Right lobe of liver (tissue), 6 donors: Measurements from ENCODE around the gene FAM83C. TPM values are rescaled to one million over a fixed set of nuclear protein-coding genes. Genes with fewer than 3 reads are reported as not detected.
A peak's percentile ranks its signal among the peaks of the same experiment; 100 is the strongest.

Source experiments
- ATAC-seq, 4 donors: fragments of 200-7000 bp; cut with Tn5 transposase; one replicate each; pipeline ENCODE4 v1.9.1; 2020; ENCODE audit warnings: mild to moderate bottlenecking in 4 of 4, moderate library complexity in 4 of 4
- DNase-seq, 3 donors: peaks; one replicate each; pipeline ENCODE4 v3.0.0-alpha.2; 2020
- H3K27ac ChIP-seq, 3 donors: fragments of 200-600 bp; one replicate each; pipeline ENCODE4 v1.8.0; 2022
- H3K27me3 ChIP-seq, 2 donors: fragments of 200-600 bp; one replicate each; pipeline ENCODE4 v1.8.0; 2022
- H3K36me3 ChIP-seq, 4 donors: fragments of 200-600 bp; sonication (generic) in 1 of 4; one replicate each; pipeline versions ENCODE4 v1.5.1 to v1.8.0; 2017 to 2022; ENCODE audit warnings: control low read depth in 1 of 4
- H3K4me1 ChIP-seq, 4 donors: fragments of 200-600 bp; sonication (generic) in 1 of 4; one replicate each; pipeline versions ENCODE4 v1.5.1 to v1.8.0; 2017 to 2022; ENCODE audit warnings: control low read depth in 1 of 4
- H3K4me3 ChIP-seq, 3 donors: fragments of 200-600 bp; one replicate each; pipeline ENCODE4 v1.8.0; 2022
- H3K9me3 ChIP-seq, 4 donors: fragments of 200-600 bp; sonication (generic) in 1 of 4; one replicate each; pipeline versions ENCODE4 v1.5.1 to v1.8.0; 2017 to 2022; ENCODE audit warnings: control low read depth in 1 of 4
- POLR2A ChIP-seq: fragments of 450-650 bp; IDR thresholded peaks from one replicate; pipeline ENCODE4 v1.6.1; 2017; ENCODE audit warnings: antibody characterized with exemption, mild to moderate bottlenecking
- whole genome bisulfite sequencing: methylation state at CpG from one replicate; pipeline ENCODE4 v1.1.6; 2018; ENCODE audit warnings: low coverage, low lambda C conversion rate; ENCODE audit not compliant: insufficient coverage; ENCODE audit errors: missing lambda C conversion rate; 5-methylcytosine and 5-hydroxymethylcytosine counted together
- intact Hi-C, 2 donors: fragments of 100-400 bp; cut with DNase I; formaldehyde crosslinking; loops; one replicate each; pipeline versions ENCODE4 v1.11.2 to v1.14.1; 2022
- total RNA-seq, 6 experiments: library from RNA; depleted of rRNA in 2 of 6; stranded (reverse); fragments of >200 nt in 2 of 6; fragmentation: NEBNext Ultra II Directional in 3 of 6; extraction: Animal tissue kit (Norgen Biotek cat#: 25700) in 3 of 6; gene quantifications; one replicate each; pipeline versions ENCODE4 v1.1.0 to v1.2.4, GENCODE V29; 2016 to 2023
- TF ChIP-seq, protein P1 (sequence below), 4 donors: fragments of 200-600 bp in 3 of 4; fragments of 450-650 bp in 1 of 4; IDR thresholded peaks; one replicate each; pipeline versions ENCODE4 v1.5.1 to v1.8.0; 2016 to 2022; ENCODE audit warnings: antibody characterized with exemption in 4 of 4, mild to moderate bottlenecking in 2 of 4
- donor health status: DM: no; HTN: yes; CAD: no.
- donor health status: DM: no; HTN: no; CAD: no.
- donor health status: DM: no; HTN: no; CAD: no.
- donor health status: DM: no; HTN: yes; CAD: no.
- donor health status: DM: no; HTN: yes; CAD: no.

Gene FAM83C
- total RNA-seq, 6 experiments from 2014 or later, result not detected

DNA sequence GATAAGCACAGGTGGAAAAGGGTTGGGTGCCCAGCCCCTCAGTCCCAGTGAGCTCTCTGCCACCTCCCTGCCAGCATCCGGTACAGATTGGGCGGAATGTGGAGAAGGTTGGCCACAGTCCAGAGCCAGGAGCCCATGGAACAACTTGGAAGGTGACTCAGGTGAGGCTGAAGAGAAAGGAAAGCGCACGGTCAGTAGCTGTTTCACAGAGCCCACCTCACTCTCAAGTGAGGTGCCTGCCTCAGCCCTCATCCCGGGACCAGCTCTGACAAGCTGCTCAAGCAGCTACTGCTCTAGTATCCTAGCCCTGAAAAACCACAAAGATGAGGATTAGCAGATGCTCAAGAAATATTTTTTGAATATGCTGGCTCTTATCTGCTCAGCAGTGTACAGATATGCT lies 13.2 kb downstream of the FAM83C start:
- Histone ChIP-seq H3K27ac (no peak overlapping the region), H3K4me3 (no peak overlapping the region), H3K36me3 (peaks cover 0 to 38% (median 12%) of the 10 kb centered on the region in 4 donors), H3K27me3 (no peaks in the 10 kb centered on the region), H3K4me1 (peaks cover 0 to 25% (median 8%) of the 10 kb centered on the region in 4 donors), H3K9me3 (no peaks in the 10 kb centered on the region)
- DNase-seq, result no peak
- WGBS, result 82% methylated on average over 3 of the region's 5 CpGs
- intact Hi-C loops, result loop anchor here in 1 of 2 donors (10.0 kb wide), 2 partner anchors 64 to 134 kb away; partner anchors contain the start of gene EDEM2
- no peak for TF ChIP-seq POLR2A
- TF ChIP-seq, protein P1, sequence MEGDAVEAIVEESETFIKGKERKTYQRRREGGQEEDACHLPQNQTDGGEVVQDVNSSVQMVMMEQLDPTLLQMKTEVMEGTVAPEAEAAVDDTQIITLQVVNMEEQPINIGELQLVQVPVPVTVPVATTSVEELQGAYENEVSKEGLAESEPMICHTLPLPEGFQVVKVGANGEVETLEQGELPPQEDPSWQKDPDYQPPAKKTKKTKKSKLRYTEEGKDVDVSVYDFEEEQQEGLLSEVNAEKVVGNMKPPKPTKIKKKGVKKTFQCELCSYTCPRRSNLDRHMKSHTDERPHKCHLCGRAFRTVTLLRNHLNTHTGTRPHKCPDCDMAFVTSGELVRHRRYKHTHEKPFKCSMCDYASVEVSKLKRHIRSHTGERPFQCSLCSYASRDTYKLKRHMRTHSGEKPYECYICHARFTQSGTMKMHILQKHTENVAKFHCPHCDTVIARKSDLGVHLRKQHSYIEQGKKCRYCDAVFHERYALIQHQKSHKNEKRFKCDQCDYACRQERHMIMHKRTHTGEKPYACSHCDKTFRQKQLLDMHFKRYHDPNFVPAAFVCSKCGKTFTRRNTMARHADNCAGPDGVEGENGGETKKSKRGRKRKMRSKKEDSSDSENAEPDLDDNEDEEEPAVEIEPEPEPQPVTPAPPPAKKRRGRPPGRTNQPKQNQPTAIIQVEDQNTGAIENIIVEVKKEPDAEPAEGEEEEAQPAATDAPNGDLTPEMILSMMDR (IDR thresholded peaks at IDR 0.05), result no peak
- ATAC-seq, result no peak

DNA sequence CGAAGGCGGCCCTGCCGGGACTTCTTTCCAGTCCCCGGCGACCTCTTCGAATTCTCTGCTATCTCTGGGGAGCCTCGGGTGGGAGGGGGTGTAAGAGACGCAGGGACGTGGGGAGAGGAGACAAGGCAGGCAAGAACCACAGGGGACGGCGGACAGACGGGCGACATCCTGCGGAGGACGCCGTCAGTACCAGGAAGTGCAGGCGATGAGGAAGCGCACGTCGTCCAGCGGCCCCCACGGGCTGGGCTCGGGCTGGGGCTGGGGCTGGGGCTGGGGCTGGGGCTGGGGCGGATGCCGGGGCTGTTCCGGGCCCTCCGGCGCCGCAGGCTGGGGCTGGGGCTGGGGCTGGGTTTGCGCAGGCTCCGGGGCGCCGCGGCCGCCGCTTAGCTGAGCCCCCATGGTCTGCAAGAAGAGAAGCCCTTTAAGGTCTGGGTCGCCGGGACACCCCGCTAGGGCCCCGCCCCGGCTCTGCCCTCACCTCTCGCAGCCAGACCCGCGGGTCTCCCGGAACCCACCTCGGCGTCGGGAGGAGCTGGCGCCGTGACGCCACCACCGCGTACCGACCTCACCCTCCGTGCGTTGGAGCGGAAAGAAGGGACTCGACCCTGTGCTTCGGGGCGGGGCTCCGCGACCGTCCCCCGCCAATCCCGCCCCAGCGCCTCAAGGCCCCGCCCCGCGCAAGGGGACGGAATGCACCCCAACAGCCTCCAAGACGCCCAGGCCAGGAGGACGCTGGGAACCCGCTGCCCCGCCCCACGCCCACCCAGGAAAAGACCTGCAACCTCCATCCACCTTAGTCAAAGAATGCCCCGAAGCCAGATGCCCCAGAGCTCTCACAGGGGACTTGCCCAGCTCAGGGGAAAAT lies 14.5 kb downstream of the FAM83C start, which contains the start of gene MMP24OS:
Gene MMP24OS (minus strand): TSS at position 592 of the 865 bp plus-strand sequence. CDS start 193 bp downstream, at position 399.
- H3K4me1 ChIP-seq, result peaks cover 0 to 15% (median 4%) of the 10 kb centered on the region in 4 donors
- H3K27me3 ChIP-seq, result no peaks in the 10 kb centered on the region
- intact Hi-C loops, result loop anchor here in 1 of 2 donors (10.0 kb wide), 2 partner anchors 63 to 133 kb away; partner anchors contain the start of gene EDEM2
- peak; percentile 89 to 96 (median 94) for ATAC-seq
- H3K27ac ChIP-seq, result peak within 1 kb of the TSS; percentile 91 to 97 (median 94)
- peak within 1 kb of the TSS; percentile 76 to 87 (median 80) for H3K4me3 ChIP-seq
- DNase-seq, result peak; percentile 91 to 94 (median 93)
- no peaks in the 10 kb centered on the region for H3K9me3 ChIP-seq
- TF ChIP-seq, protein P1 (IDR thresholded peaks at IDR 0.05), result peak in 3 of 4 donors; percentile 19 to 33 (median 29)
- TF ChIP-seq POLR2A, result peak; percentile 90
- H3K36me3 ChIP-seq, result peaks cover 0 to 38% (median 12%) of the 10 kb centered on the region in 4 donors
- under 1% methylated on average over 27 of the region's 76 CpGs for WGBS

DNA sequence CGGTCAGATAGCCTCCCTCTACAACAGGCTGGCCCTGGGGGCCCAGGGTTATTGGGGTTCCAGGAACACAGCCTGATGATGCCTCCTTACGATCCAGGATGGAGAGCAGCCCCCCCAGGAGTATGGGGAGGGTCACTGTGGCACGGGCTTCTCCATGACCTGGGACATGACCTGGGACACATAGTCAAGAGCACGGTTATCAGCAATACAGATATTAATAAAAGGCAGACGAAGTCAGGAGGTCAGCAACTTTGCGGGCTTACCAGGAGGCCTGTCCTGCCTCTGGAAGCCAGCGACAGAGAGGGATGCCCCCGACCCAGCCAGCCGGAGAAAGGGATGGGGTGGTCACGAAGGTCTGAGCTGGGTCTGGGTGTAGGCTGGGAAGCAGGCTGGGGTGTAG lies 15.1 kb downstream of the FAM83C start:
- WGBS, result 0% methylated on average over 9 of the region's 10 CpGs
- H3K36me3 ChIP-seq, result peaks cover 0 to 33% (median 12%) of the 10 kb centered on the region in 4 donors
- intact Hi-C loops, result loop anchor here in 1 of 2 donors (10.0 kb wide), 2 partner anchors 62 to 132 kb away; partner anchors contain the start of gene EDEM2
- H3K4me1 ChIP-seq, result peaks cover 0 to 10% (median 4%) of the 10 kb centered on the region in 4 donors
- H3K9me3 ChIP-seq, result no peaks in the 10 kb centered on the region
- no peak for ATAC-seq
- H3K27me3 ChIP-seq, result no peaks in the 10 kb centered on the region
- TF ChIP-seq POLR2A, result no peak
- TF ChIP-seq, protein P1 (IDR thresholded peaks at IDR 0.05), result no peak
- DNase-seq, result no peak
- peak overlapping the region; percentile 76 to 87 (median 80) for H3K4me3 ChIP-seq
- peak overlapping the region; percentile 91 to 97 (median 94) for H3K27ac ChIP-seq

DNA sequence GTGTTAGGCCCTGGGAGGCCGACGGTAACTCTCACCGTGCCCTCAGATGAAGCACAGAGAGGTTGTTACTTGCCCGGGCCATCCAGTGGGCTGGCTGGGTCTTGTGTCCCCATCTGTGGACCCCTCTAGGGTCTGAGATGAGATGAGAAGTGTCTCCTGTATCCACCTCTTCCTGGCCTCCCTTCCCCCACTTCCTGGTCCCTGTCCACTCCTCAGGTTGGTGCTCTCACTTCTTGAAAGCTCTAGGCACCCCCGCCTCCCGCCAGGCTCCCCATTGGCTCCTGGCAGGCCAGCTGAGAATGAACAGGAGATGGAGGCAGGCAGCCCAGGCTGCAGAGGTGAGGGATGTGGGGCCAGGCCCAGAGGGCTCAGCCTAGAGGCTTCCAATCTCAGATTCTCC lies 15.8 kb downstream of the FAM83C start:
- Histone ChIP-seq H3K4me1 (peaks cover 0 to 10% (median 4%) of the 10 kb centered on the region in 4 donors), H3K36me3 (peaks cover 0 to 33% (median 14%) of the 10 kb centered on the region in 4 donors), H3K27me3 (no peaks in the 10 kb centered on the region), H3K9me3 (no peaks in the 10 kb centered on the region), H3K27ac (peak overlapping the region in 2 of 3 donors; percentile 91 to 97), H3K4me3 (peak overlapping the region in 2 of 3 donors; percentile 76 to 80)
- ATAC-seq (no peak), DNase-seq (no peak)
- intact Hi-C loops, result loop anchor here in 1 of 2 donors (10.0 kb wide), 2 partner anchors 62 to 132 kb away; partner anchors contain the start of gene EDEM2
- WGBS, result no CpG with 5 or more reads among the region's 6 CpGs
- TF ChIP-seq POLR2A, result no peak
- TF ChIP-seq, protein P1 (IDR thresholded peaks at IDR 0.05), result no peak
